ENCODE data around the gene TNFRSF1A.
A peak's percentile ranks its signal among the peaks of the same experiment; 100 is the strongest.

Gene TNFRSF1A

DNA sequence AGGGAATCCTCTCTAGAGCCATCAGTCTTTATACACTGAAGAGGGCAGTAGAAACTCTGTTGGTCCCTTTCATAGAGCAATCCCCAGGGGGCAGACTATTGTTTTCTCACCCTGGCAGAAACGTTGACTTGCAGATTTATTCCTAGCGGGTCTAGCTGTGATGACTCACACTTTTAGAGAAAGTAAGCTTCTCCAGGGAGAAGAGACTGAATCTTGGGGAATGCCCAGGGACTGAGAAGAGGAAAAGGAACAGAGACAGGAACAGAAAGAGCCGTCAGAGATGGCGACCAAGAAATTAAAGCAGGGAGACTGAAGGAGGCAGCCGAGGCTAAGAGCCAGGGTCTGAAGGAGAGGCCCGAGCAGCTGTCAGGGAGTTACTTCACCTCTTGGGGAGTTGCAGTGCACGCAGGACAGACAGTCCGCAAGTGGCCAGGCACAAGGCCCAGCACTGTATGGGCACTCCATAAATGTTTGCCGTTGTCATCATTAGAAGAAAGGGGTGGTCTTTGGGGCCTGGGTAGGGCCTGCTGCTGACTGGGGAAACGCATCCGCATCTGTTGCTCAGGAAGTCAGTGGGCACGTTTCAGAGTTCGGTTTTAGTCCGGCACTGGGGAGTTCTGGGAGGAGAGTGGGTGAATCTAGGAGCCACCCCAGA is 18.4 kb downstream of the TNFRSF1A start:
- DNase-seq (ENCODE audit: low spot score) = peak; percentile 66

- DNase-seq (ENCODE audit: low spot score) = no peak
Measured at GRCh38 chr12:6322969-6323339, 18.9 kb downstream of the TNFRSF1A start.

DNA sequence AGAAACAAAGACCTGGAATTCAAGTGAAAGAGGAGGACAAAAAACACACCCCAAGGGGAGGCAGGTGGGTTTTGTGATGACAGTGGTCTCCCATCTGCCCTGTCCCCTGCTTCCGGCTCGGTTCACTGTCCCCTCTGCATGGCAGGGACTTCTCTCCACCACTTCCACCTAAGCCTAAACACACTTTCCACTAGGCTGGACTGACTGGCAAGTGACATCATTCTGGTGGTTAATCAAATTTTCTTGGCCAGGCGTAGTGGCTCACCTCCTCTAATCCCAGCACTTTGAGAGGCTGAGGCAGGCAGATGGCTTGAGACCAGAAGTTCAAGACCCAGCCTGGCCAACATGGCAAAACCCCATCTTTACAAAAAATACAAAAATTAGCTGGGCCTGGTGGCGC is 19.5 kb downstream of the TNFRSF1A start:
- no peak for DNase-seq (ENCODE audit: low spot score)

- no peak for DNase-seq (ENCODE audit: low spot score)
Measured at GRCh38 chr12:6321905-6322304, 20.0 kb downstream of the TNFRSF1A start.

DNA sequence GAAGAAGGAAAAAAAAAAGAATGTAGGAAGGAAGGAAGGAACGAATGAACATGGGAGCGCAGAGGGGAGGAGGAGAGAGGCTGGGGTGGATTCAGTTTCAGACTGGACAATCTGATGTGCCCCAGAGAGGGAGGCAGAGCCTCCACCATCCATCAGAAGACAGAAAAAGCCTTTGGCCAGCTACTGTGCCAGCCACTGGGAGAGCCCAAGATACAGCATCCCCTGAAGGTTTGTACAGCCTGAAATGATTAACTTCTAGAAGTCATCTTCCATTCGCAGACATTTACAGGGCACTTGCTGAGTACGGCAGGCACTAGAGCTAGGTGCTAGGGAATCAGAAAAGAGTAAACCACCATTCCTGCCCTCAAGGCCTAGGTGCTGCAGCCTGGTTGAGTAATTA is 22.4 kb downstream of the TNFRSF1A start:
- no peak for DNase-seq (ENCODE audit: low spot score)

- no peak for DNase-seq (ENCODE audit: low spot score)
Measured at GRCh38 chr12:6318440-6318879, 23.4 kb downstream of the TNFRSF1A start.

GRCh38 chr12:6317693-6318439 is 24.0 kb downstream of the TNFRSF1A start:
- DNase-seq (ENCODE audit: low spot score) = no peak

- DNase-seq (ENCODE audit: low spot score) = no peak
Measured at GRCh38 chr12:6316921-6317692, 24.8 kb downstream of the TNFRSF1A start.

- DNase-seq (ENCODE audit: low spot score) = no peak
Measured at GRCh38 chr12:6315704-6316597, 25.9 kb downstream of the TNFRSF1A start.

DNA sequence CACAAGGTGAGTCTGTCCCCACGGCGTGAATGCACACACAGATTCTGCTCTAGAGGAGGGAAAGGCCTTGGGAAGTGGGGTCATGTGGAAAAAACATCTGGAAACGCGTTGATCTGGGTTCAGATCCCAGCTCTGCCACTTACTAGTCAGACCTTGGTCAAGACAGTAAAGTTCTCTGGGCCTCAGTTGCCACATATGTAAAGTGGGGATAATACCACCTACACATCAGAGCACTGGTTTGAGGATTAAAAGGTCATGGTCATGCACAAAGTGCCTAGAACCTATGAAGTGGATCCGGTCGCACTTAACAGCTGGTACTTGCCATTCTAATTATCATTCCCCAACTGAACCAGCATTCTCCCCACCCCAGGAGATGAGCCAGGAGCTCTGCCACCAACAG is 26.7 kb downstream of the TNFRSF1A start:
- no peak for DNase-seq (ENCODE audit: low spot score)

GRCh38 chr12:6314776-6315175 is 27.1 kb downstream of the TNFRSF1A start:
- DNase-seq (ENCODE audit: low spot score) = no peak

DNA sequence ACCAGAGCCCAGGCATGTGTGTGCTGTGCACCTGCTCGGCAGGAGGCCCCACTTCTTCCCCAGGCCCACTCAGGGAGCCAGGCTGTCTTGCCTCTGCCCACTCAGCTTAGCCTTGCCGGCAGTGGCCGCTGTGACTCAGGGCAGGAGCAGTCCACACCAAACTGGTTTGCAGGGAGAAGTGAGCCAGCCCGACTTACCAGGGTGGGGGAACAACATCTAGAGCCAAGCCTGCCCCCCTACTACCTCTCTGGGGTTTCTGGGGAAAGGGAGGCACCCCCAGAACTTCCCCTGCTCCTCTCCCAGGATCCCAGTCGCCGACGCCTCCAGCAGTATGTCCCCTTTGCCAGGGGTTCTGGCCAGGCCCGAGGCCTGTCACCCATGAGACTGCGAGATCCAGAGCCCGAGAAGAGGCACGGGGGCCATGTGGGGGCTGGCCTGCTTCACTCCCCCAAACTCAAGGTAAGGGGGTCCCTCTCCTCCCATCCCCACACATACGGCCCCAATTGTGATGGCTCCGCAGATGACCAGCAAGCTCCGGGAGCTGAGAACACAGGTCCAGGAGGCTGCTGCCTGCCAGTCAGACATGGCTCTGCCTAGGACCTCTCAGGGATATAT is 28.4 kb downstream of the TNFRSF1A start:
- DNase-seq (ENCODE audit: low spot score) = no peak

DNA sequence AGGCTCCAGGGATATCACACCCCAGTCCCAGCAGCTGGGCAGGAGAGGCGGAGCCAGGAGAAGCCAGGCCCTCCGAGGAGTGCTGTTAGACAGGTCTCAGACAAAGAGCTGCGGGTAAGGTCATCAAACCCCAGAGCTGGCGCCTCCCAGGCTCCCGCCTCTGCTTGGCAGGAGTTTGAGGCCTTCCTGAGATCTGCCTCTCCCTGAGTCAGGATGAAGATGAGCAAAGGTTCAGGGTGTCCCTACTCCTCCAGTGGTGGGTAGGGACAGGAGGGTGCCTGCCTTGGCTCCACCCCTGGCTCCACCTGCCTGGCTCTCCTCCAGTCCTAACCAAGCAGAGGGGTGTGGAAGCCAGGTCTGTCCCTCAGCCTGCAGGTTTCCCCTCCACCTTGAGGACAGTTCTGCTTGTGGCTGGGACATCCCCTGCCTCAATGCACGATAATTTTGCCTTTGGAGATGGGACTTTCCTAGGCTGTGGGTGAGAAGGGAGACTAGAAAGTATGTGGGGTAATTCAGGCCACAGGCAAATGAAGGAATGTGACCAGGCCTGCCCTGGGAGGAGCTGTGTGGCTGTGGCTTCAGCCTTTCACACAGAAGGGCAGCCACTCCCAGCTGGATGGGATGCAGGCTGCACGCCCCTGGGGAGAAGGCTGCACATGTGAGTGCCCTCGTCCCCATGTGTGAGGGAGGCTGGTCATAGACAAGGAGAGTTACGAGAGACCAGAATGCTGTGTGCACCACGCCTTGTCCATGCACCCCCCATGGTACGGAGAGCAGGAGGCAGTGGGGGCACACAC is 29.1 kb downstream of the TNFRSF1A start:
- DNase-seq (ENCODE audit: low spot score) = no peak

GRCh38 chr12:6311822-6312528 is 29.9 kb downstream of the TNFRSF1A start:
- DNase-seq (ENCODE audit: low spot score) = no peak

GRCh38 chr12:6310771-6311610 is 30.9 kb downstream of the TNFRSF1A start:
- DNase-seq (ENCODE audit: low spot score) = no peak

GRCh38 chr12:6307529-6307928 is 34.3 kb downstream of the TNFRSF1A start:
- DNase-seq (ENCODE audit: low spot score) = no peak

DNA sequence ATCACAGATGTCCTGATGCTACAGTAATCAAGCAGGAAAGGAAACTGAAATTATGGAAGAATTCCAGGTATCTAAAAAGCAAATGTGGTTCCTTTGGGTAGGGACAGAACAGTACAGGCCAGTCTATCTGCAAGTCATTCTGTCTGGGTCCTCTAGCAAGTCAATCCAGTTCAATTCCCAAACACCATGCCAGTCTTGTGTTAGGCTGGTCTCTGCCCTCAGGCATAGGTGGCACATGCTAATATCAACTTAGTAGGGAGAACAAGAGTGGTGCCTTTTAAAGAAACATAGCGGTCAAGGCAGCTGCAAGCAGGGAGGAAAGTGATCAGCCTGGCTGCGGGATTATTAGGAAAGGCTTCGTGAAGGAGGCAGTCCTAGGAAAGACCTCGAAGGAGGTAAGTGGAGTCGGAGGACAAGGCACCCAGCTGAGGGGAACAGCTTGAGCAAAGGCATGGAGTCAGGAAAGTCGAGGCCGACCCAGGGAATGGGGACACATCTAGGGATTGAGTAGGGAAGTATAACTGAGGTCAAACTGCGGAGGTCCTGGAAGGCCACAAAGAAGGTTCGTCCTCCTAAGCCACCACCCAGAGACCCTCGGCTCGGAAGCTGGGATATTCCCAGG is 35.2 kb downstream of the TNFRSF1A start:
- no peak for DNase-seq (ENCODE audit: low spot score)

DNA sequence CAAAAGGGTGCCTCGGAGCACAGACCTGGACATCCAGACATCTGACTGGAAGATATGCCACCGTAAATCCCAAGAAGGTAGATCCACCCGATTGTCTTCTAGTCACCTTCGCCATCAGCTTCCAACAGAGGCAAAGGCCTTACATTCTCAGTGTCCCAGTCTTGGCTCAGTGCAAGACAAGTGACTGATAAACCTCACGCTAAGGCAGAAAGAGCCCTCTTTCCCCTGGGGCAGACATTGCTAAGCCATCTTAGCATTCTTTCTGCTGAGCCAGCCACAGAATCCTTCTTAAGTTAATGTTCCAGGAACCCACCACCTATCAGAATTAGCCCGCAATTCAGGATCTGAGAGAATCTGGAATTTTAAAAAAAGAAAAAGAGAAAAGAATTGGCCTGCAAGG is 35.7 kb downstream of the TNFRSF1A start:
- DNase-seq (ENCODE audit: low spot score) = no peak

DNA sequence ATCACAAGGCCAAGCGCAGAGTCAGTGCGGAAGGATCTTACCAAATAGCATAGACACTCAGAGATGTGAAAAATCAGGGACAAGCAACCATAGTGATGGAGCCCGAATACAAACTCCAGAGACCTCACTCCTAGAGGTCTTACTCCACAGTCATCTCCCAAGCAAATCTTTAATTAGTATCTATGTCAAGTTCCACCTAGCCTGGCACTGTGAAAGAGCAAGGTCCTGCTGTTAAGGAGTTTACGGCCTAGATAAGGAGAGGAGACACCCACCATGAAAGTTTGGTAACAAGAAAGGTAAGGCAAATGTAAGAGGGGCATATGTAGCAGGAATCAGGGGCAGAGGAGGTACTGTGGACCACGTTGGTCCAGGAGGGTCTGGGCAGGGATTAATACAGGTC is 38.8 kb downstream of the TNFRSF1A start:
- DNase-seq (ENCODE audit: low spot score) = no peak
